SU-DHL-6 (cell line): ENCODE data around the gene MOV10.

Experiments
- EZH2phosphoT487 ChIP-seq: fragments of 200-600 bp; sonication (generic), shearing (Covaris generic); conservative IDR thresholded peaks from 2 replicates; pipeline ENCODE4 v1.6.1; 2018; ENCODE audit warnings: mild to moderate bottlenecking, antibody characterized with exemption, low read length, moderate library complexity, mixed read lengths
- TF ChIP-seq, protein P1 (sequence below): fragments of 200-600 bp; sonication (generic); IDR thresholded peaks from one replicate; pipeline ENCODE4 v1.5.1; 2017; ENCODE audit warnings: antibody characterized with exemption, mild to moderate bottlenecking, low read length, moderate library complexity; ENCODE audit not compliant: insufficient read depth, poor library complexity, severe bottlenecking

DNA sequence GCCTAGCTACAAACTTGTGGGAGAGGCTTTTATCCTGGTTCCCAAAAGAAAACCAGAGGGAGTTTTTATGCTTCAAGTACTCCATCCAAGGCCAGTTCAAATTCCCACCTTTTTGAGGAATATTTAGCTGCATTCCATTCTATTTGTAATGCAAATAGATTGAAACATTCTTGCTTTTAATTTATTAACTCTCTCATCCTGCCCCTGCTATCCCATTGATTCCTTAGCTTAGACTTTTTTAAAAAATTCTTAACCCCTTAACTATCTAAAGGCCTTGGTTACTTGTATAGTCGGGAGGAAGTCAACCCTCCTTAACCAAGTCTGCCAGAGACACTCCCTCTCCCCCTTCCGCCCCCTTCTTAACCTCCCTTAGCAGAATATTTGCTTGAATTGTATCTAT, 2.5 kb upstream of the MOV10 start:
- TF ChIP-seq, protein P1, sequence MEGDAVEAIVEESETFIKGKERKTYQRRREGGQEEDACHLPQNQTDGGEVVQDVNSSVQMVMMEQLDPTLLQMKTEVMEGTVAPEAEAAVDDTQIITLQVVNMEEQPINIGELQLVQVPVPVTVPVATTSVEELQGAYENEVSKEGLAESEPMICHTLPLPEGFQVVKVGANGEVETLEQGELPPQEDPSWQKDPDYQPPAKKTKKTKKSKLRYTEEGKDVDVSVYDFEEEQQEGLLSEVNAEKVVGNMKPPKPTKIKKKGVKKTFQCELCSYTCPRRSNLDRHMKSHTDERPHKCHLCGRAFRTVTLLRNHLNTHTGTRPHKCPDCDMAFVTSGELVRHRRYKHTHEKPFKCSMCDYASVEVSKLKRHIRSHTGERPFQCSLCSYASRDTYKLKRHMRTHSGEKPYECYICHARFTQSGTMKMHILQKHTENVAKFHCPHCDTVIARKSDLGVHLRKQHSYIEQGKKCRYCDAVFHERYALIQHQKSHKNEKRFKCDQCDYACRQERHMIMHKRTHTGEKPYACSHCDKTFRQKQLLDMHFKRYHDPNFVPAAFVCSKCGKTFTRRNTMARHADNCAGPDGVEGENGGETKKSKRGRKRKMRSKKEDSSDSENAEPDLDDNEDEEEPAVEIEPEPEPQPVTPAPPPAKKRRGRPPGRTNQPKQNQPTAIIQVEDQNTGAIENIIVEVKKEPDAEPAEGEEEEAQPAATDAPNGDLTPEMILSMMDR, result no peak
- TF ChIP-seq EZH2phosphoT487, result no peak
